Tibial nerve (tissue), 4 donors: ENCODE measurements around the gene AFM.

Experiments used
- EP300 ChIP-seq, 2 donors: sonication (generic); formaldehyde crosslinking; IDR thresholded peaks; one replicate each; pipeline ENCODE4 v1.6.1; 2017; ENCODE audit warnings: antibody characterized with exemption in 2 of 2, mild to moderate bottlenecking in 1 of 2
- POLR2A ChIP-seq, 2 donors: fragments of 450-650 bp; IDR thresholded peaks; one replicate each; pipeline ENCODE4 v1.6.1; 2017; ENCODE audit warnings: antibody characterized with exemption in 2 of 2, mild to moderate bottlenecking in 2 of 2, moderate library complexity in 2 of 2
- TF ChIP-seq, protein P1 (sequence below), 5 experiments: fragments of 200-600 bp in 3 of 5; fragments of 450-650 bp in 2 of 5; sonication (generic) in 3 of 5; IDR thresholded peaks; one replicate each; pipeline ENCODE4 v1.5.1; 2016 to 2019; ENCODE audit warnings: antibody characterized with exemption in 5 of 5, mild to moderate bottlenecking in 3 of 5, moderate library complexity in 2 of 5

DNA sequence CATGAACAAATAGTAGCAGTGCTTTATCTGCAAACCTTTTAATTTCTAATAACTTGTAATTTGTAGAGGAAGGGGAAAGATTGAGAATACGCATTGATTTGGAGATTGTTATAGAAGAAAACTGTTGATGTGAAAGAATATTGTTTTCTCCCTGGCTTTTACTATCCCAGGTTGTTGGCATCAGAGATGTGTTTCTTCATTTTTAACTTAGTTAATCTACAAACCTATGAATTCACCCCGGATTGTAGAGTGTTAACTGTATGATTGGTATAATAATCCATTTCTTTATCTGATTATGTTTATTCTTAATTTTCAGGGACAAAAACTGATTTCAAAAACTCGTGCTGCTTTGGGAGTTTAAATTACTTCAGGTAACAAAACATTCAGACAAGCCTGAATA, 26.6 kb upstream of the AFM start:
- TF ChIP-seq, protein P1, sequence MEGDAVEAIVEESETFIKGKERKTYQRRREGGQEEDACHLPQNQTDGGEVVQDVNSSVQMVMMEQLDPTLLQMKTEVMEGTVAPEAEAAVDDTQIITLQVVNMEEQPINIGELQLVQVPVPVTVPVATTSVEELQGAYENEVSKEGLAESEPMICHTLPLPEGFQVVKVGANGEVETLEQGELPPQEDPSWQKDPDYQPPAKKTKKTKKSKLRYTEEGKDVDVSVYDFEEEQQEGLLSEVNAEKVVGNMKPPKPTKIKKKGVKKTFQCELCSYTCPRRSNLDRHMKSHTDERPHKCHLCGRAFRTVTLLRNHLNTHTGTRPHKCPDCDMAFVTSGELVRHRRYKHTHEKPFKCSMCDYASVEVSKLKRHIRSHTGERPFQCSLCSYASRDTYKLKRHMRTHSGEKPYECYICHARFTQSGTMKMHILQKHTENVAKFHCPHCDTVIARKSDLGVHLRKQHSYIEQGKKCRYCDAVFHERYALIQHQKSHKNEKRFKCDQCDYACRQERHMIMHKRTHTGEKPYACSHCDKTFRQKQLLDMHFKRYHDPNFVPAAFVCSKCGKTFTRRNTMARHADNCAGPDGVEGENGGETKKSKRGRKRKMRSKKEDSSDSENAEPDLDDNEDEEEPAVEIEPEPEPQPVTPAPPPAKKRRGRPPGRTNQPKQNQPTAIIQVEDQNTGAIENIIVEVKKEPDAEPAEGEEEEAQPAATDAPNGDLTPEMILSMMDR (IDR thresholded peaks at IDR 0.05) = no peak
- TF ChIP-seq POLR2A (IDR thresholded peaks at IDR 0.05) (no peak), EP300 (IDR thresholded peaks at IDR 0.05) (no peak)
